Measurements from ENCODE around the gene OR8J1. TPM values are rescaled to one million over a fixed set of nuclear protein-coding genes. Genes with fewer than 3 reads are reported as not detected.

Gene OR8J1
- polyA plus RNA-seq (2012; ENCODE audit: low read depth, missing spikeins) = not detected

GRCh38 chr11:56353991-56354390 is at the start of gene OR8J1:
TSS of gene OR8J1 (plus strand) at chr11:56354291. CDS start at chr11:56360247, 5,956 bp downstream.
- DNase-seq (ENCODE audit: insufficient read length, low spot score) (no peak), FAIRE-seq (no peak)
- no peak for TF ChIP-seq TAF1 (IDR thresholded peaks at IDR 0.05; ENCODE audit: low read depth, low read length)
- TF ChIP-seq SPI1 (IDR thresholded peaks at IDR 0.05; ENCODE audit: low read depth, low read length) = no peak
- no peak for TF ChIP-seq PAX5 (IDR thresholded peaks at IDR 0.05; ENCODE audit: insufficient read depth, low read length, severe bottlenecking)
- no peak for TF ChIP-seq POLR2AphosphoS5 (IDR thresholded peaks at IDR 0.05; ENCODE audit: low read depth, low read length)
- no peak for TF ChIP-seq POLR2A (IDR thresholded peaks at IDR 0.05; ENCODE audit: low read depth, low read length)
- no peak for TF ChIP-seq POU2F2 (IDR thresholded peaks at IDR 0.05; ENCODE audit: low read depth, low read length)

GRCh38 chr11:56307836-56308235 is 46.3 kb upstream of the OR8J1 start:
- FAIRE-seq (no peak), DNase-seq (ENCODE audit: insufficient read length, low spot score) (no peak)
- TF ChIP-seq POU2F2 (IDR thresholded peaks at IDR 0.05; ENCODE audit: low read depth, low read length) (no peak), POLR2AphosphoS5 (IDR thresholded peaks at IDR 0.05; ENCODE audit: low read depth, low read length) (no peak), TAF1 (IDR thresholded peaks at IDR 0.05; ENCODE audit: low read depth, low read length) (no peak), POLR2A (IDR thresholded peaks at IDR 0.05; ENCODE audit: low read depth, low read length) (no peak), PAX5 (IDR thresholded peaks at IDR 0.05; ENCODE audit: insufficient read depth, low read length, severe bottlenecking) (no peak), SPI1 (IDR thresholded peaks at IDR 0.05; ENCODE audit: low read depth, low read length) (no peak)

GRCh38 chr11:56314844-56315243 is 39.2 kb upstream of the OR8J1 start, which contains the start of gene OR8K3:
TSS of gene OR8K3 (plus strand) at chr11:56315144. CDS start at chr11:56318307, 3,163 bp downstream.
- no peak for FAIRE-seq
- DNase-seq (ENCODE audit: insufficient read length, low spot score) = no peak
- TF ChIP-seq SPI1 (IDR thresholded peaks at IDR 0.05; ENCODE audit: low read depth, low read length) (no peak), POLR2AphosphoS5 (IDR thresholded peaks at IDR 0.05; ENCODE audit: low read depth, low read length) (no peak)

- no peak for FAIRE-seq
- TF ChIP-seq POLR2A (IDR thresholded peaks at IDR 0.05; ENCODE audit: low read depth, low read length) (no peak), SPI1 (IDR thresholded peaks at IDR 0.05; ENCODE audit: low read depth, low read length) (no peak), PAX5 (IDR thresholded peaks at IDR 0.05; ENCODE audit: insufficient read depth, low read length, severe bottlenecking) (no peak), POLR2AphosphoS5 (IDR thresholded peaks at IDR 0.05; ENCODE audit: low read depth, low read length) (no peak)
- no peak for DNase-seq (ENCODE audit: insufficient read length, low spot score)
Observed at GRCh38 chr11:56331861-56332491, 22.1 kb upstream of the OR8J1 start.

- FAIRE-seq (no peak), DNase-seq (ENCODE audit: insufficient read length, low spot score) (no peak)
- TF ChIP-seq POU2F2 (IDR thresholded peaks at IDR 0.05; ENCODE audit: low read depth, low read length) = no peak
- no peak for TF ChIP-seq TAF1 (IDR thresholded peaks at IDR 0.05; ENCODE audit: low read depth, low read length)
- TF ChIP-seq POLR2AphosphoS5 (IDR thresholded peaks at IDR 0.05; ENCODE audit: low read depth, low read length) = no peak
- TF ChIP-seq PAX5 (IDR thresholded peaks at IDR 0.05; ENCODE audit: insufficient read depth, low read length, severe bottlenecking) = no peak
- TF ChIP-seq POLR2A (IDR thresholded peaks at IDR 0.05; ENCODE audit: low read depth, low read length) = no peak
- no peak for TF ChIP-seq SPI1 (IDR thresholded peaks at IDR 0.05; ENCODE audit: low read depth, low read length)
Observed at GRCh38 chr11:56333156-56333555, 20.9 kb upstream of the OR8J1 start.

GRCh38 chr11:56340289-56340688 is 13.8 kb upstream of the OR8J1 start:
- FAIRE-seq (no peak), DNase-seq (ENCODE audit: insufficient read length, low spot score) (no peak)
- TF ChIP-seq SPI1 (IDR thresholded peaks at IDR 0.05; ENCODE audit: low read depth, low read length) (no peak), POU2F2 (IDR thresholded peaks at IDR 0.05; ENCODE audit: low read depth, low read length) (no peak), PAX5 (IDR thresholded peaks at IDR 0.05; ENCODE audit: insufficient read depth, low read length, severe bottlenecking) (no peak), TAF1 (IDR thresholded peaks at IDR 0.05; ENCODE audit: low read depth, low read length) (no peak), POLR2AphosphoS5 (IDR thresholded peaks at IDR 0.05; ENCODE audit: low read depth, low read length) (no peak), POLR2A (IDR thresholded peaks at IDR 0.05; ENCODE audit: low read depth, low read length) (no peak)

- TF ChIP-seq POLR2A (IDR thresholded peaks at IDR 0.05; ENCODE audit: low read depth, low read length) = no peak
- DNase-seq (ENCODE audit: insufficient read length, low spot score) = no peak
- FAIRE-seq = no peak
Observed at GRCh38 chr11:56345739-56346138, 8.4 kb upstream of the OR8J1 start, which contains the start of gene OR8K1. TSS of gene OR8K1 (plus strand) at chr11:56346039. CDS start at chr11:56346039, 0 bp downstream.

GRCh38 chr11:56375324-56375723 is 21.2 kb downstream of the OR8J1 start, which contains the start of gene OR8U1:
TSS of gene OR8U1 (plus strand) at chr11:56375624. CDS start at chr11:56375624, 0 bp downstream.
- no peak for DNase-seq (ENCODE audit: insufficient read length, low spot score)

GRCh38 chr11:56380120-56380519 is 26.0 kb downstream of the OR8J1 start:
- DNase-seq (ENCODE audit: insufficient read length, low spot score) (no peak), FAIRE-seq (no peak)
- TF ChIP-seq POU2F2 (IDR thresholded peaks at IDR 0.05; ENCODE audit: low read depth, low read length) (no peak), TAF1 (IDR thresholded peaks at IDR 0.05; ENCODE audit: low read depth, low read length) (no peak), PAX5 (IDR thresholded peaks at IDR 0.05; ENCODE audit: insufficient read depth, low read length, severe bottlenecking) (no peak), POLR2AphosphoS5 (IDR thresholded peaks at IDR 0.05; ENCODE audit: low read depth, low read length) (no peak), SPI1 (IDR thresholded peaks at IDR 0.05; ENCODE audit: low read depth, low read length) (no peak), POLR2A (IDR thresholded peaks at IDR 0.05; ENCODE audit: low read depth, low read length) (no peak)

More at GRCh38 chr11:56375324-56375723, 21.2 kb downstream of the OR8J1 start, which contains the start of gene OR8U1:
- no peak for FAIRE-seq
- TF ChIP-seq SPI1 (IDR thresholded peaks at IDR 0.05; ENCODE audit: low read depth, low read length) (no peak), POLR2A (IDR thresholded peaks at IDR 0.05; ENCODE audit: low read depth, low read length) (no peak), POLR2AphosphoS5 (IDR thresholded peaks at IDR 0.05; ENCODE audit: low read depth, low read length) (no peak), POU2F2 (IDR thresholded peaks at IDR 0.05; ENCODE audit: low read depth, low read length) (no peak), PAX5 (IDR thresholded peaks at IDR 0.05; ENCODE audit: insufficient read depth, low read length, severe bottlenecking) (no peak), TAF1 (IDR thresholded peaks at IDR 0.05; ENCODE audit: low read depth, low read length) (no peak)

GRCh38 chr11:56394381-56394780 is 40.3 kb downstream of the OR8J1 start:
- FAIRE-seq (no peak), DNase-seq (ENCODE audit: insufficient read length, low spot score) (no peak)
- TF ChIP-seq POU2F2 (IDR thresholded peaks at IDR 0.05; ENCODE audit: low read depth, low read length) (no peak), POLR2AphosphoS5 (IDR thresholded peaks at IDR 0.05; ENCODE audit: low read depth, low read length) (no peak), POLR2A (IDR thresholded peaks at IDR 0.05; ENCODE audit: low read depth, low read length) (no peak), PAX5 (IDR thresholded peaks at IDR 0.05; ENCODE audit: insufficient read depth, low read length, severe bottlenecking) (no peak), SPI1 (IDR thresholded peaks at IDR 0.05; ENCODE audit: low read depth, low read length) (no peak), TAF1 (IDR thresholded peaks at IDR 0.05; ENCODE audit: low read depth, low read length) (no peak)

Measured in GM12891 (cell line).